HEK293 (cell line): ENCODE measurements around the gene VTN.
A peak's percentile ranks its signal among the peaks of the same experiment; 100 is the strongest.

ENCODE experiments used
- BCL11A ChIP-seq: fragments of 450-650 bp; formaldehyde crosslinking; IDR thresholded peaks from 2 replicates; pipeline ENCODE4 v1.5.1; 2016; ENCODE audit warnings: low read depth, missing biosample characterization, missing genetic modification characterization
- EGR2 ChIP-seq: fragments of 450-650 bp; formaldehyde crosslinking; IDR thresholded peaks from 2 replicates; pipeline ENCODE4 v1.5.1; 2016; ENCODE audit warnings: low read depth, missing biosample characterization, missing genetic modification characterization
- GLI4 ChIP-seq: fragments of 450-650 bp; formaldehyde crosslinking; IDR thresholded peaks from 2 replicates; pipeline ENCODE4 v1.5.1; 2016; ENCODE audit warnings: missing biosample characterization, missing genetic modification characterization
- HOXD13 ChIP-seq: sonication (generic); formaldehyde crosslinking; IDR thresholded peaks from 2 replicates; pipeline ENCODE4 v1.8.0; 2022; ENCODE audit warnings: missing genetic modification reagents, borderline replicate concordance
- PRDM1 ChIP-seq: fragments of 450-650 bp; formaldehyde crosslinking; IDR thresholded peaks from 2 replicates; pipeline ENCODE4; 2016; ENCODE audit warnings: missing biosample characterization, missing genetic modification characterization
- YY1 ChIP-seq: fragments of 450-650 bp; formaldehyde crosslinking; IDR thresholded peaks from 2 replicates; pipeline ENCODE4 v1.5.1; 2018; ENCODE audit warnings: missing biosample characterization, missing genetic modification characterization
- ZBTB20 ChIP-seq: fragments of 450-650 bp; formaldehyde crosslinking; IDR thresholded peaks from 2 replicates; pipeline ENCODE4 v1.5.1; 2016; ENCODE audit warnings: missing biosample characterization, missing genetic modification characterization
- ZBTB48 ChIP-seq: fragments of 450-650 bp; formaldehyde crosslinking; IDR thresholded peaks from 2 replicates; pipeline ENCODE4 v1.5.1; 2016; ENCODE audit warnings: missing biosample characterization, missing genetic modification characterization
- ZFP41 ChIP-seq: fragments of 450-650 bp; formaldehyde crosslinking; IDR thresholded peaks from 2 replicates; pipeline ENCODE4 v1.5.1; 2016; ENCODE audit warnings: missing biosample characterization, missing genetic modification characterization, borderline replicate concordance
- ZNF112 ChIP-seq: fragments of 450-650 bp; formaldehyde crosslinking; IDR thresholded peaks from 2 replicates; pipeline ENCODE4 v1.5.0; 2017; ENCODE audit warnings: missing biosample characterization, missing genetic modification characterization
- ZNF132 ChIP-seq: fragments of 450-650 bp; formaldehyde crosslinking; IDR thresholded peaks from 2 replicates; pipeline ENCODE4 v1.5.1; 2017; ENCODE audit warnings: missing biosample characterization, missing genetic modification characterization, borderline replicate concordance
- ZNF138 ChIP-seq: fragments of 450-650 bp; formaldehyde crosslinking; IDR thresholded peaks from 2 replicates; pipeline ENCODE4 v1.5.1; 2016; ENCODE audit warnings: missing biosample characterization, missing genetic modification characterization, borderline replicate concordance
- ZNF174 ChIP-seq: fragments of 450-650 bp; formaldehyde crosslinking; IDR thresholded peaks from 2 replicates; pipeline ENCODE4 v1.5.0; 2017; ENCODE audit warnings: missing biosample characterization, mild to moderate bottlenecking, missing genetic modification characterization
- ZNF175 ChIP-seq: fragments of 450-650 bp; formaldehyde crosslinking; IDR thresholded peaks from 2 replicates; pipeline ENCODE4 v1.5.1; 2016; ENCODE audit warnings: missing biosample characterization, missing genetic modification characterization
- ZNF184 ChIP-seq: fragments of 450-650 bp; IDR thresholded peaks from 2 replicates; pipeline ENCODE4 v1.5.1; 2018; ENCODE audit warnings: missing biosample characterization, mild to moderate bottlenecking, missing genetic modification characterization
- ZNF391 ChIP-seq: fragments of 450-650 bp; formaldehyde crosslinking; IDR thresholded peaks from 2 replicates; pipeline ENCODE4 v1.5.1; 2016; ENCODE audit warnings: low read depth, missing biosample characterization, missing genetic modification characterization, borderline replicate concordance
- ZNF510 ChIP-seq: fragments of 450-650 bp; formaldehyde crosslinking; IDR thresholded peaks from 2 replicates; pipeline ENCODE4 v1.5.1; 2018; ENCODE audit warnings: mild to moderate bottlenecking, missing genetic modification characterization, missing biosample characterization; ENCODE audit not compliant: insufficient replicate concordance
- ZNF548 ChIP-seq: fragments of 450-650 bp; formaldehyde crosslinking; IDR thresholded peaks from 2 replicates; pipeline ENCODE4 v1.5.1; 2016; ENCODE audit warnings: missing biosample characterization, missing genetic modification characterization
- ZNF555 ChIP-seq: fragments of 450-650 bp; formaldehyde crosslinking; conservative IDR thresholded peaks from 2 replicates; pipeline ENCODE4 v1.5.1; 2017; ENCODE audit warnings: missing biosample characterization, mild to moderate bottlenecking, missing genetic modification characterization, inconsistent platforms
- ZNF558 ChIP-seq: fragments of 450-650 bp; formaldehyde crosslinking; IDR thresholded peaks from 2 replicates; pipeline ENCODE4 v1.5.1; 2016; ENCODE audit warnings: missing biosample characterization, missing genetic modification characterization
- ZNF776 ChIP-seq: fragments of 450-650 bp; formaldehyde crosslinking; IDR thresholded peaks from 2 replicates; pipeline ENCODE4 v1.5.0; 2017; ENCODE audit warnings: missing biosample characterization, missing genetic modification characterization, borderline replicate concordance
- ZNF777 ChIP-seq: fragments of 450-650 bp; formaldehyde crosslinking; IDR thresholded peaks from 2 replicates; pipeline ENCODE4 v1.5.1; 2017; ENCODE audit warnings: missing biosample characterization, missing genetic modification characterization, borderline replicate concordance
- ZNF785 ChIP-seq: fragments of 450-650 bp; formaldehyde crosslinking; IDR thresholded peaks from 2 replicates; pipeline ENCODE4 v1.5.1; 2016; ENCODE audit warnings: missing biosample characterization, missing genetic modification characterization
- TF ChIP-seq, protein P1 (sequence below): fragments of 450-650 bp; formaldehyde crosslinking; IDR thresholded peaks from 2 replicates; pipeline ENCODE4 v1.5.1; 2016; ENCODE audit warnings: missing biosample characterization, missing genetic modification characterization
- TF ChIP-seq, protein P2 (sequence below): fragments of 450-650 bp; formaldehyde crosslinking; IDR thresholded peaks from 2 replicates; pipeline ENCODE4 v1.5.1; 2016; ENCODE audit warnings: missing biosample characterization, missing genetic modification characterization
- TF ChIP-seq, protein P3 (sequence below): fragments of 450-650 bp; formaldehyde crosslinking; IDR thresholded peaks from 2 replicates; pipeline ENCODE4 v1.5.1; 2017; ENCODE audit warnings: missing biosample characterization, mild to moderate bottlenecking, missing genetic modification characterization, moderate library complexity
- TF ChIP-seq, protein P4 (sequence below): fragments of 450-650 bp; formaldehyde crosslinking; IDR thresholded peaks from 2 replicates; pipeline ENCODE4 v1.5.1; 2016; ENCODE audit warnings: missing biosample characterization, missing genetic modification characterization
- TF ChIP-seq, protein P5 (sequence below): fragments of 450-650 bp; formaldehyde crosslinking; IDR thresholded peaks from 2 replicates; pipeline ENCODE4 v1.5.1; 2016; ENCODE audit warnings: missing biosample characterization, missing genetic modification characterization
- TF ChIP-seq, protein P6 (sequence below): fragments of 450-650 bp; formaldehyde crosslinking; IDR thresholded peaks from 2 replicates; pipeline ENCODE4 v1.5.1; 2016; ENCODE audit warnings: missing biosample characterization, missing genetic modification characterization

Gene VTN

DNA sequence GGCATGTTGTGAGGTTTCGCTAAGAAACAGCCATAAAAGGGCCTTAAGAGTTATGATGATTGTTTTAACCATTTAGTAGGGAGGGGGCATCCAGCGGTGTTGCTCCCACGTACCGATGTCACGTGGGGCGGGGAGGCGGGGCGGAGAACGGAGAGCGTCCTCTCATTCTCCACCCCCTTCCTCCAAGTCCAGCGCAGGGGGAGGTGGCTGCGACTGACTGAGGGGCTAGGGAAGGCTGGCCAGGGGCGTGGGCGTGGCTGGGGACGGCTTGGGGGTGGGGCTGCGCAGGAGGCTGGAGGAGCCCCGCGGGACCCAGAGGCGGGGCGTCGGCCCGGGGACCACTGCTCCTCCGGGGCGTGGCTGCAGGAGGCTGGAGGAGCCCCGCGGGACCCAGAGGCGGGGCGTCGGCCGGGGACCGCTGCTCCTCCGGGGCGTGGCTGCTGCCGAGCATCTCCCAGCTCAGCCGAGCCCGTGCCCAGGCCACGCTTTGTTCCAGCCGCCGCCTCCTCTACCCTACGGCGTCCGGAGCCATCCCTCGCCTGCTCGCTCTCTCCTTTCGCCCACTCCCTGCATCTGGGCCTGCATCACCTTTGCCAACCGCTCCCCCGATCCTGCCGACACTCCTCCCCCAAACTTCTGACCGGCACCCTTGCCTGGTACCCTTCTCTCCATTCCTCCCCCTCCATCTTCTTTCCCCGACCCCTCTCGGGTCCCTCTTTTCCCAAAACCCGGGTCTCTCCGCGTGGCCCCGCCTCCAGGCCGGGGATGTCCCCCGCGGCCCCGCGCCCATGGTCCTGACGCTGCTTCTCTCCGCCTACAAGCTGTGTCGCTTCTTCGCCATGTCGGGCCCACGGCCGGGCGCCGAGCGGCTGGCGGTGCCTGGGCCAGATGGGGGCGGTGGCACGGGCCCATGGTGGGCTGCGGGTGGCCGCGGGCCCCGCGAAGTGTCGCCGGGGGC, 1.4 kb upstream of the VTN start, which contains the start of gene SARM1 (continued):
- TF ChIP-seq ZNF777 (tag by site-specific recombination) (peak; percentile 76; the same call in 1 of the 2 replicates), ZNF175 (no peak), PRDM1 (no peak), ZNF510 (tag by site-specific recombination) (no peak), ZNF184 (tag by site-specific recombination) (no peak; the same call in 1 of the 2 replicates), ZNF112 (no peak), BCL11A (tag by site-specific recombination) (no peak), ZNF555 (tag by site-specific recombination) (no peak), ZBTB20 (peak; percentile 96), ZNF785 (peak; percentile 89; the same call in 1 of the 2 replicates), ZNF558 (tag by site-specific recombination) (no peak), ZNF776 (tag by site-specific recombination) (no peak), ZBTB48 (tag by site-specific recombination) (peak; percentile 93), ZNF132 (tag by site-specific recombination) (no peak), EGR2 (tag by site-specific recombination) (peak; percentile 95), ZNF138 (tag by site-specific recombination) (no peak), ZNF174 (no peak), GLI4 (tag by site-specific recombination) (peak; percentile 87; the same call in 1 of the 2 replicates), ZNF391 (0 out of 2 replicates have a peak, but pooled peaks have one; percentile 50), YY1 (tag by site-specific recombination) (no peak; the same call in none of the 2 replicates), HOXD13 (CRISPR knock-in tag) (no peak), ZNF548 (no peak), ZFP41 (tag by site-specific recombination) (no peak)
- TF ChIP-seq, protein P1, sequence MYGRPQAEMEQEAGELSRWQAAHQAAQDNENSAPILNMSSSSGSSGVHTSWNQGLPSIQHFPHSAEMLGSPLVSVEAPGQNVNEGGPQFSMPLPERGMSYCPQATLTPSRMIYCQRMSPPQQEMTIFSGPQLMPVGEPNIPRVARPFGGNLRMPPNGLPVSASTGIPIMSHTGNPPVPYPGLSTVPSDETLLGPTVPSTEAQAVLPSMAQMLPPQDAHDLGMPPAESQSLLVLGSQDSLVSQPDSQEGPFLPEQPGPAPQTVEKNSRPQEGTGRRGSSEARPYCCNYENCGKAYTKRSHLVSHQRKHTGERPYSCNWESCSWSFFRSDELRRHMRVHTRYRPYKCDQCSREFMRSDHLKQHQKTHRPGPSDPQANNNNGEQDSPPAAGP (tag by site-specific recombination): peak; percentile 81
- TF ChIP-seq, protein P2, sequence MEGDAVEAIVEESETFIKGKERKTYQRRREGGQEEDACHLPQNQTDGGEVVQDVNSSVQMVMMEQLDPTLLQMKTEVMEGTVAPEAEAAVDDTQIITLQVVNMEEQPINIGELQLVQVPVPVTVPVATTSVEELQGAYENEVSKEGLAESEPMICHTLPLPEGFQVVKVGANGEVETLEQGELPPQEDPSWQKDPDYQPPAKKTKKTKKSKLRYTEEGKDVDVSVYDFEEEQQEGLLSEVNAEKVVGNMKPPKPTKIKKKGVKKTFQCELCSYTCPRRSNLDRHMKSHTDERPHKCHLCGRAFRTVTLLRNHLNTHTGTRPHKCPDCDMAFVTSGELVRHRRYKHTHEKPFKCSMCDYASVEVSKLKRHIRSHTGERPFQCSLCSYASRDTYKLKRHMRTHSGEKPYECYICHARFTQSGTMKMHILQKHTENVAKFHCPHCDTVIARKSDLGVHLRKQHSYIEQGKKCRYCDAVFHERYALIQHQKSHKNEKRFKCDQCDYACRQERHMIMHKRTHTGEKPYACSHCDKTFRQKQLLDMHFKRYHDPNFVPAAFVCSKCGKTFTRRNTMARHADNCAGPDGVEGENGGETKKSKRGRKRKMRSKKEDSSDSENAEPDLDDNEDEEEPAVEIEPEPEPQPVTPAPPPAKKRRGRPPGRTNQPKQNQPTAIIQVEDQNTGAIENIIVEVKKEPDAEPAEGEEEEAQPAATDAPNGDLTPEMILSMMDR (tag by site-specific recombination): 0 out of 2 replicates have a peak, but pooled peaks have one; percentile 23
- TF ChIP-seq, protein P3, sequence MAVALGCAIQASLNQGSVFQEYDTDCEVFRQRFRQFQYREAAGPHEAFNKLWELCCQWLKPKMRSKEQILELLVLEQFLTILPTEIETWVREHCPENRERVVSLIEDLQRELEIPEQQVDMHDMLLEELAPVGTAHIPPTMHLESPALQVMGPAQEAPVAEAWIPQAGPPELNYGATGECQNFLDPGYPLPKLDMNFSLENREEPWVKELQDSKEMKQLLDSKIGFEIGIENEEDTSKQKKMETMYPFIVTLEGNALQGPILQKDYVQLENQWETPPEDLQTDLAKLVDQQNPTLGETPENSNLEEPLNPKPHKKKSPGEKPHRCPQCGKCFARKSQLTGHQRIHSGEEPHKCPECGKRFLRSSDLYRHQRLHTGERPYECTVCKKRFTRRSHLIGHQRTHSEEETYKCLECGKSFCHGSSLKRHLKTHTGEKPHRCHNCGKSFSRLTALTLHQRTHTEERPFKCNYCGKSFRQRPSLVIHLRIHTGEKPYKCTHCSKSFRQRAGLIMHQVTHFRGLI: no peak
- TF ChIP-seq, protein P4, sequence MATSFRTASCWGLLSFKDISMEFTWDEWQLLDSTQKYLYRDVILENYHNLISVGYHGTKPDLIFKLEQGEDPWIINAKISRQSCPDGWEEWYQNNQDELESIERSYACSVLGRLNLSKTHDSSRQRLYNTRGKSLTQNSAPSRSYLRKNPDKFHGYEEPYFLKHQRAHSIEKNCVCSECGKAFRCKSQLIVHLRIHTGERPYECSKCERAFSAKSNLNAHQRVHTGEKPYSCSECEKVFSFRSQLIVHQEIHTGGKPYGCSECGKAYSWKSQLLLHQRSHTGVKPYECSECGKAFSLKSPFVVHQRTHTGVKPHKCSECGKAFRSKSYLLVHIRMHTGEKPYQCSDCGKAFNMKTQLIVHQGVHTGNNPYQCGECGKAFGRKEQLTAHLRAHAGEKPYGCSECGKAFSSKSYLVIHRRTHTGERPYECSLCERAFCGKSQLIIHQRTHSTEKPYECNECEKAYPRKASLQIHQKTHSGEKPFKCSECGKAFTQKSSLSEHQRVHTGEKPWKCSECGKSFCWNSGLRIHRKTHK (tag by site-specific recombination): no peak
- TF ChIP-seq, protein P5, sequence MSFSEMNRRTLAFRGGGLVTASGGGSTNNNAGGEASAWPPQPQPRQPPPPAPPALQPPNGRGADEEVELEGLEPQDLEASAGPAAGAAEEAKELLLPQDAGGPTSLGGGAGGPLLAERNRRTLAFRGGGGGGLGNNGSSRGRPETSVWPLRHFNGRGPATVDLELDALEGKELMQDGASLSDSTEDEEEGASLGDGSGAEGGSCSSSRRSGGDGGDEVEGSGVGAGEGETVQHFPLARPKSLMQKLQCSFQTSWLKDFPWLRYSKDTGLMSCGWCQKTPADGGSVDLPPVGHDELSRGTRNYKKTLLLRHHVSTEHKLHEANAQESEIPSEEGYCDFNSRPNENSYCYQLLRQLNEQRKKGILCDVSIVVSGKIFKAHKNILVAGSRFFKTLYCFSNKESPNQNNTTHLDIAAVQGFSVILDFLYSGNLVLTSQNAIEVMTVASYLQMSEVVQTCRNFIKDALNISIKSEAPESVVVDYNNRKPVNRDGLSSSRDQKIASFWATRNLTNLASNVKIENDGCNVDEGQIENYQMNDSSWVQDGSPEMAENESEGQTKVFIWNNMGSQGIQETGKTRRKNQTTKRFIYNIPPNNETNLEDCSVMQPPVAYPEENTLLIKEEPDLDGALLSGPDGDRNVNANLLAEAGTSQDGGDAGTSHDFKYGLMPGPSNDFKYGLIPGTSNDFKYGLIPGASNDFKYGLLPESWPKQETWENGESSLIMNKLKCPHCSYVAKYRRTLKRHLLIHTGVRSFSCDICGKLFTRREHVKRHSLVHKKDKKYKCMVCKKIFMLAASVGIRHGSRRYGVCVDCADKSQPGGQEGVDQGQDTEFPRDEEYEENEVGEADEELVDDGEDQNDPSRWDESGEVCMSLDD: peak; percentile 84
- TF ChIP-seq, protein P6, sequence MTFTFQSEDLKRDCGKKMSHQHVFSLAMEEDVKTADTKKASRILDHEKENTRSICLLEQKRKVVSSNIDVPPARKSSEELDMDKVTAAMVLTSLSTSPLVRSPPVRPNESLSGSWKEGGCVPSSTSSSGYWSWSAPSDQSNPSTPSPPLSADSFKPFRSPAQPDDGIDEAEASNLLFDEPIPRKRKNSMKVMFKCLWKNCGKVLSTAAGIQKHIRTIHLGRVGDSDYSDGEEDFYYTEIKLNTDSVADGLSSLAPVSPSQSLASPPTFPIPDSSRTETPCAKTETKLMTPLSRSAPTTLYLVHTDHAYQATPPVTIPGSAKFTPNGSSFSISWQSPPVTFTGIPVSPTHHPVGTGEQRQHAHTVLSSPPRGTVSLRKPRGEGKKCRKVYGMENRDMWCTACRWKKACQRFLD: no peak
